Measurements from ENCODE around the gene PIEZO2.

DNA sequence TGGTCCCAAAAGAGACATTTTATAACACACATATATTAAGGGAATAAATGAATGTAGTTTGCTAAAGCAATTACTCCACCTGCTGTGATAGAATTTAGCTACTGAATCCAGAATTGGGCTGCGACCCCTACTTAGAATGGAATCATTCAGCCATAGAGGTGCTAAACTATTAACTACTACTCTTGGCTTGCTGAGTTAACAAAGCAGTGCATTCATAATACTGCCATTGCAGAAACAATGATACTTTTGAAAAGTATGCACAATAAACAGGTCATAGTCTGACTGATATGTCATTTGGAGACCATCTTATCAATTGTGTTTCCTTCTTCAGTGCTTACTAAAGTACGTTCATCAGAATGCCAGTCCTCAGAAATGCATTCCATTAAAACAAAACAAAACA is 273.6 kb downstream of the PIEZO2 start:
- TF ChIP-seq, protein P1, sequence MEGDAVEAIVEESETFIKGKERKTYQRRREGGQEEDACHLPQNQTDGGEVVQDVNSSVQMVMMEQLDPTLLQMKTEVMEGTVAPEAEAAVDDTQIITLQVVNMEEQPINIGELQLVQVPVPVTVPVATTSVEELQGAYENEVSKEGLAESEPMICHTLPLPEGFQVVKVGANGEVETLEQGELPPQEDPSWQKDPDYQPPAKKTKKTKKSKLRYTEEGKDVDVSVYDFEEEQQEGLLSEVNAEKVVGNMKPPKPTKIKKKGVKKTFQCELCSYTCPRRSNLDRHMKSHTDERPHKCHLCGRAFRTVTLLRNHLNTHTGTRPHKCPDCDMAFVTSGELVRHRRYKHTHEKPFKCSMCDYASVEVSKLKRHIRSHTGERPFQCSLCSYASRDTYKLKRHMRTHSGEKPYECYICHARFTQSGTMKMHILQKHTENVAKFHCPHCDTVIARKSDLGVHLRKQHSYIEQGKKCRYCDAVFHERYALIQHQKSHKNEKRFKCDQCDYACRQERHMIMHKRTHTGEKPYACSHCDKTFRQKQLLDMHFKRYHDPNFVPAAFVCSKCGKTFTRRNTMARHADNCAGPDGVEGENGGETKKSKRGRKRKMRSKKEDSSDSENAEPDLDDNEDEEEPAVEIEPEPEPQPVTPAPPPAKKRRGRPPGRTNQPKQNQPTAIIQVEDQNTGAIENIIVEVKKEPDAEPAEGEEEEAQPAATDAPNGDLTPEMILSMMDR (IDR thresholded peaks at IDR 0.05) = no peak
- no peak for TF ChIP-seq EP300 (IDR thresholded peaks at IDR 0.05)
